Stimulated activated CD8-positive, alpha-beta memory T cell treated with anti-CD3 and anti-CD28 coated beads, Interleukin-4, amount 100 ng/mL, for 4 hours (primary cell): ENCODE measurements around the gene LBH.
A peak's percentile ranks its signal among the peaks of the same experiment; 100 is the strongest.
"Not testable (repeated sequence)": the region's sequence is repeated elsewhere in the genome, so short reads cannot be mapped to it uniquely, and the experiment has no call there.

Experiments
- DNase-seq, 2 donors: peaks; one replicate each; pipeline ENCODE4 v3.0.0-alpha.2; 2020; ENCODE audit warnings: low read depth in 2 of 2, low spot score in 1 of 2

LBH gene

DNA sequence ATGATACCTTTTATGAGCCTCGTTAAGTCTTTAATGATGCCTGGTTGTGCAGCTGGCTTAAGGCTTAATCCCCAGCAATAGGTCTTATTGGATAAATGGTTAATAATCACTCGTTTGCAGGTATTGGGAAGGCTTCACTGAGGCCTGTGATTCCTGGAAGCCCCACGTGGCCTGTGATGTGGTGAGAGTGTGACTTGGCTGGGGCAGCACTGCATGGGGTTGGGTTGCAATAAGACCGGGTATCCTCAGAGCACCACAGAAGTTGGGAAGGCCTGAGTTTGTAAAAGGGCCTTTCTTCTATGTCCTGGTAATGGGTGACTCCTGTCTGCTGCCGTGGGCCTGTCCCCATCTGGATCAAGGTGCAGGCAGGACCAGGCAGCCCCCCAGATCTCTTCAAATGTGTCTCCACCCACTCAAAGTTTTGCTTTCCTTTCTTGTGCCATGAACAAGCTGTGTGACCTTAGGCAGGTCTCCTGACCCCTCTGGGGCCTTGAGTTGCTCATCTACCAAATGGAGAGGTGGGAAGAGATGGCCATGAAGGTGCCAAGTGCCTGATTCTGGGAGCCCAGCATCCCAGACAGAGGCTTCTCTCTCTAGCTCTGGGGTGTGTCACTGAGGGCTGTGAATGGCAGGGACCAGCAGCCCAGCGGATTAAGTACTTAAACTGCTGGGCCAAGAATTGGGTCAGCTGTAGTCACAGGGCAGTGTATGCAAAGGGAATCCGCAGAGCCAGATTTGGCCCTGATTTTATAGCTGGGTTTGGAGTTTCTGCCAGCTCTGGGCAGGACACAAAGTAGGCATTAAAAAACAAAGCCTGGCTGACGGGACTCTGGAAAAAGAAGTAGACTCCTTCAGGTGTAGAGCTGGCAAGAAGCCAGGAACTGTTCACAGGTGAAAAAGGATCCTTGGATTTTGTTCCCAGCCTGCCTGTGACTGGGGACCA lies 24.4 kb downstream of the LBH start:
- no peak for DNase-seq

DNA sequence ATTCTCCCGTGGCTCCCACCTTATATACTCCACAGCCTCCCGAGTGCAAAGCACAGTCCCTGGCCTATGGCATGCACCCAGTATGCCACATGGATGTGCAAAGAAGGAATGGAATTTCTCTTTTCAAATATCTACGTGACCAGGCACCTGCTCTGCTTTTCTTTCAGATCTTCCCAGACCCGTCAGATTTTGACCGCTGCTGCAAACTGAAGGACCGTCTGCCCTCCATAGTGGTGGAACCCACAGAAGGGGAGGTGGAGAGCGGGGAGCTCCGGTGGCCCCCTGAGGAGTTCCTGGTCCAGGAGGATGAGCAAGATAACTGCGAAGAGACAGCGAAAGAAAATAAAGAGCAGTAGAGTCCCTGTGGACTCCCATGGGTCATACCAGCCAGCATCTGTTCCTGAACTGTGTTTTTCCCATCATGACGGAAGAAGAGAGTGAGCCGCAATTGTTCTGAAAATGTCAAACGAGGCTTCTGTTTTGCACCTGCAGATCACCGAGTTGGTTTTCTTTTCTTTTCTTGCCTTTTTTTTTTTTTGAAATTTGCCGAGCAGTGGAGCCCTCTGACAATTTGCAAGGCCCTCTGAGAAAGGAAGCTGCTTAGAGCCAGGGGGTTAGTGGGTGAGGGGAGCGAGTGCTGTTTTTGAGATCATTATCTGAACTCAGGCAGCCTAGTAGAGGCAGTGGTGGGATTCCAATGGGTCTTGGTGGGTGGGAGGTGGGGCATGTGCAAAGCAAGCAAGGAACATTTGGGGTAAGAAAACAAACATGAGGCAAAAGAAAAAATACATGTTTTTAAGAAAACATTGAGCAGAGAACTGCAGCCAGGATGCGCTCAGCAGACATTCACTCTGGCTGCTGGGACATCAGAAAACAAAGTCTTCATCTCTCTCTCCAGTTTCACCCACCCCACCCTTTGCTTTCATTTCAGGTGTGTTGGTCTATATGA lies 26.2 kb downstream of the LBH start:
- no peak for DNase-seq

DNA sequence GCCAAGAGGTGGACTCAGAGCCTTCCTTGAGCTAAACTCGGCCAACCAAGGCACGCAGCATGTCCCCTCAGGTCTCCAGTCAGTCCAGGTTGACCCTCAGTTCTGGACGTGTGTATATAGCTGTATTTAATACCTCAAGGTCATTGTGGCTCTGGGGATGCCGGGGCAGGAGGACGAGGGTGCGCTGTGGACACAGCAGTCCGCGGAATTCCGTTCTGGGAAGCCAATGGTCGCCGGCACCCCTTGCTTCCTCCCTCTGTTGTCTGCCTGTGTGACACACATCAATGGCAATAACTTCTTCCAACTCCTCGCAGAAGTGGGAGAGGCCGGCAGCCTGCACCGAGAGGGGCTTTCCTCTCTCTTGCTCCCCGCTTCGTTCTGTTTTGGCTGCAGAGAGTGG lies 27.7 kb downstream of the LBH start:
- DNase-seq = no peak

DNA sequence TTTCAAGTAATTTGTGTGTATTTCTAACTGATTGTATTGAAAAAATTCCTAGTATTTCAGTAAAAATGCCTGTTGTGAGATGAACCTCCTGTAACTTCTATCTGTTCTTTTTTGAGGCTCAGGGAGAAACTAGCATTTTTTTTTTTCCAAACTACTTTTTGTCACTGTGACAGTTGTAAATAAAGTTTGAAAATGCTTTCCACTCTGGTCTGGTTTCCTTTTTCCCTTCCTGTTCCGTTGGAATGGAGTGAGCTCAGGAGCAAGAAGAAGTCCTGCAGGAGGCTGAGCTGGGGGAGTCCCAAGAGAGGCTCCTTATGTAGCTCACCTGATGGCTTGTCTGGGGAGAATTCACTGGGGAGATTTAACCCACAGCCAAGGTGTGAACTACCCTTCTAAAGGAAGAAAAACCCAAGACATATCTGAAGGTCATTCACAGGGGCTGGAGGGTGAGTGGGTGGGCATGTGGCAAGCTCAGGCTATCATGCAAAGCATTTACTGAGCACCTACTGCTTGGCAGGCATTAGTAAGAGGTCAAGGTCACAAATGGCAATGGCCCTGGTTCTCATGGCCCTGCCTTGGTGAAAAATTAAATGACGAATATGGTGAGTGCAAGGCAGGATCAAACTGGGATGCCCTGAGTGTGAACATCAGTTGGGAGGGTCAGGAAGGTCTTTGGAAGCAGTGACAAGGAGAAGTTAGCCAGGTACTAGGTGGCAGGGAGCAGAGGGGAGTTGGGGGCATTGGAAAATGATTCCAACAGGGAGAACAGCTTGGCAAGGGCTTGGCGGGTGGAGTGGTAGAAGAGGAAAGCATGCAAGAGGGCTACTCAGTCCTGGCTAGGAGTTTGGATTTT lies 28.7 kb downstream of the LBH start:
- no peak for DNase-seq

DNA sequence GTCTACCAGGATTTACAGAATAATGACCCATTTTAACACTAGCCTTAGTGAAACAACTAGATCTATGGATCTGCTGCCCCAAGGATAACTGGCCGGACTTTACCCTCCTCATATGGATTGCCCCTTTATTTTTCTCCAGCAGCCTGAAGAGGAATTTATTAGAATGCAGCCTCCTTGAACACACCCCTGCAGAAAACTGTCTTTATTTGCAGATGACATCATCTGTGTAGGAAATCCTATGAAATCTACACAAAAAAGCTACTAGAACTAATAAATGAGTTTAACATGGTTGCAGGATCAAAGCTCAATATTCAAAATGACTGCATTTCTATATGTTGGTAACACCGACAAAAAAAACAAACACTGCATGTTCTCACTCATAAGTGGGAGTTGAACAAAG lies 29.6 kb downstream of the LBH start:
- no peak for DNase-seq

DNA sequence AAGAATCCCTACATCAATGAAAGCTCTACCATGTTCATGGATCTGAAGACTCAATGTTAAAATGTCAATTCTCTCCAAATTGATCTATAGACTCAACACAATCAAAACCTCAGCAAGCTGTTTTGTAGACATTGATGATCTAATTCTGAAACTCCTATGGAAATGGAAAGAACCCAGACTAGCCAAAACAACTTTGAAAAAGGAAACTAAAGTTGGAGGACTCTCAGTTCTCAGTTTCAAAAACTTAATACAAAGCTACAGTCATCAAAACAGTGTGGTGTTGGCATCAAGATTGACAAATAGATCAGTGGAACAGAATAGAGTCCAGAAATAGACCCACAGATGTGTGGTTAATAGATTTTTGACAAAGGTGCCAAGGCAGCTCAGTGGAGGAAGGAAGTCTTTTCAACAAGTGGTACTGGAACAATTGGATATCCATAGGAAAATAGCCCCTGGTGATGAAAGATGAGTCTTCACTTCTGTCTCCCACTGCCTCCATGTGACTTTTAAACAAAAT lies 30.4 kb downstream of the LBH start:
- DNase-seq = no peak

DNA sequence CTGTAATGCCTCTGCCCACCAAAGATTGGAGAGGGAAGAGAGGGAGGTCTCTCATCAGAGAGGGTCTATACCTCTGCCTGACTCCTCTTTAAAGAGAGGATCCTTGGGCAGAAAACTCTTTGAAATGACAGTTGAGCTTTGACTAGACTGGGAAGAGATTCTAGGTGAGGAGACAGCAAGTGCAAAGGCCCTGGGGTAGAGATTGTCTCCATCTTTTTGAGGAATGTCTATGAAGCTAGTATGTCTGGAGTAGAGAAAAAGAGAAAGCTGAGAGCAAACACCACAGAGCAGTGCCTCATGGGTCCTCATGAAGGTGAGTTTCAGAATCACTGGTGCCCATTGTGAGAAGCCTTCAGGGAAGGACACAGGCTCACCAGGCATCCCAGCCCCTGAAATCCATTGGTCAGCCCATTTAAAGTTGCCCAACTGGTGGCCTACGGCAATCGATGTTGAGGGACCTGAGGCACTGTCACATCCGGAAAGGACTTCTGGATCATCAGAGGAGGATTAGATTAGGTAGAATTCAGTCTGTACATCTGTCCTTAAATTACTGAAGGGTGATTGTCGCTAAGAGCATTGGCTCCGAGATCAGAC lies 31.5 kb downstream of the LBH start:
- DNase-seq = no peak

DNA sequence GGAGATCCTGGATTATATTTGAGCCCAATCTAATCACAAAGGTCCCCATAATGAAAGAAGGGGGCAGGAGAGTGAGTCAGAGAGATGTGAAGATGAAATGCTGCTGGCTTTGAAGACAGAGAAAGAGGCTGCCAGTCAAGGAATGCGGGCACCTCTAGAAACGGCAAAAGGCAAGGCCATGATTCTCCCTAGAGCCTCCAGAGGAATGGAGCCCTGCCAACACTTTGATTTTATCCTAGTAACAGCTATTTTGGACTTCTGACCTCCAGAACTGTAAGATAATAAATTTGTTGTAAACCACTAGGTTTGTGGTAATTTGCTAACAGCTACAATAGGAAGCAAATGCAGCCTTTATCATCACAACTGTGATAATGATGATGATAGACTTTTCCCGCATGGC lies 32.9 kb downstream of the LBH start:
- no peak for DNase-seq

DNA sequence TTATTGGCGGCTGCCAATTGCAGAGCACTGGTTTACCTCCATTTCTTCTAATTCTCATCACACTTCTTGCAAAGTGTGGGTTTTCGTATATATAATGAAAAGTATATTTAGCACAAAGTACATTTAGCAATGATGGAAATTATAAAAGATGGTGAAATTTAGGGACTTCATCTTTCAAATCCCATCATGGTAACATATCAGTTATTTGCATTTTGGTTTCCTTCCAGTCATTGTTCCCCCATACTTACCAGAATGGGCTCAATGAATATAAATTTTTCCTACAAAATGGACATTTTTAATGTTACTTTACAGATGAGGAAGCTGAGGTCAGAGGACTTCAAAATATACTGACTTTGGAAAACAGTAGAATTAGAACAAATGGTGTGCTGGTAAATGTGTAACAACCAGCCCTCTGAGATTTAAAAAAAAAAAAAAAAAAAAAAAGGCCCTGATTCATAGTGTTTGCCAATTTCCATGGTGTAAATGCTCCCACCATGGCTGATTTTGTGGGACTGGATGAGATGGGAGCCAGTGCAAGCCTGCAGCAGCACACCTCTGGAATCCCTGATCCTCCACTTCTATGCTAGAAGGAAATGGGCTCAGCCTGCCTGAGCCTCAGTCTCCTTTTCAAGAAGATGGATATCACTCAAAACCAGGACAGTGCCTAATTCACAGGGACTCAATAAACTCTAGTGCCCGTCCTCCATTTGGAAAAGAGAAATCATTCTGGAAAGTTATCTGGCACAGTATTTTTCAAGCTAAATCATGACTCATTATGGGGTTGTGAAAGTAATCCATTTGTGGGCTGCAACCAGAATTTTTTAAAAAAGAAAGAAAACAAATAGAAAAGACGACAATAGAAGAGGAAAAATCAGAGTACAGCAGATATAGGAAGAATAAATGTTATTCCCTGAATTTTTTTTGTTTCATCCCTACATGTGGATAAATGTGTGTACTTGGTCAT lies 34.0 kb downstream of the LBH start:
- DNase-seq = no peak

DNA sequence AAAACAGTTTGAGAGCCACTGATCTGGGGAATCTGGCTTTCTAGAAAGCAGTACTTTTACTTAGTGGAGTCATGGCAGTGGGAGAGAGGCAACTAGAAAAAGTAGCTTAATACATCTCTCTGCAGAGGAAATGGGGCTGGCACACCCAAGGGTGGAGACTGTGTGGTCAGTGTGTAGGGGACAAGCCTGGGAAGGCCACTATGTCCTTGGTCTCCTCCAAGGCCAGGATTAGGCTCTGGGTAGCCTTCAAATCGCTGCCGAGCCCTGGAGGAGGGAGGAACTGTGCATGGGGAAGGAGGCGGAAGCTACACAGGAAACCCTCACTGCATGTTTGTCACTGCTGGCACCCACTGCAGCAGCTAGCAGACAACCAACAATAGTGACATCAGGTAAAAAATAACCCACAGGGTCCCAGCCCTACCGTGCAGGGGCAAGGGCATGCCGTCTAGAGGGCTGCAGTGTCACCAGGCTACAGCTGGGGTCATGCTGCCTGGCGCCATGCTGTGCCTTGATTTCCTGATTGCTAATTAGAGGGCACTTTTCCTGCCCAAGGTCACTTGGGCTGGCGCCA lies 34.8 kb downstream of the LBH start:
- DNase-seq = peak in 1 of 2 donors; percentile 30

DNA sequence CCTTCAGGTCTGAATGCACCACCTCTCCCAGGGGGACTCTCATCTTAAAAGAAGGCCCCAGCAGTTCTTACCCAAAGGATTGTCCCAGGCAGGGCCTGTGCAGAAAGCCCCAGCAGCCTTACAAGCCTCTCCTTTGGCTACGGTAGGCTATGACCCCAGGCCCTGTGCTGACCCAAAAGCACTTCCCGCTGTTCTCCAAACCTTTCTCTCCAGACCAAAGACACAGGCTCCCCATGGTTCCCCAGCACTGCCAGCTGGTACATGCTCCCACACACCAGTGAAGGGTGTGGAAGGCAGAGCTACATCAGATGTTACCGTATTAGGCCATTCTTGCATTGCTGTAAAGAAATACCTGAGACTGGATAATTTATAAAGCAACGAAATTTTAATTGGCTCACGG lies 35.4 kb downstream of the LBH start:
- DNase-seq = no peak

DNA sequence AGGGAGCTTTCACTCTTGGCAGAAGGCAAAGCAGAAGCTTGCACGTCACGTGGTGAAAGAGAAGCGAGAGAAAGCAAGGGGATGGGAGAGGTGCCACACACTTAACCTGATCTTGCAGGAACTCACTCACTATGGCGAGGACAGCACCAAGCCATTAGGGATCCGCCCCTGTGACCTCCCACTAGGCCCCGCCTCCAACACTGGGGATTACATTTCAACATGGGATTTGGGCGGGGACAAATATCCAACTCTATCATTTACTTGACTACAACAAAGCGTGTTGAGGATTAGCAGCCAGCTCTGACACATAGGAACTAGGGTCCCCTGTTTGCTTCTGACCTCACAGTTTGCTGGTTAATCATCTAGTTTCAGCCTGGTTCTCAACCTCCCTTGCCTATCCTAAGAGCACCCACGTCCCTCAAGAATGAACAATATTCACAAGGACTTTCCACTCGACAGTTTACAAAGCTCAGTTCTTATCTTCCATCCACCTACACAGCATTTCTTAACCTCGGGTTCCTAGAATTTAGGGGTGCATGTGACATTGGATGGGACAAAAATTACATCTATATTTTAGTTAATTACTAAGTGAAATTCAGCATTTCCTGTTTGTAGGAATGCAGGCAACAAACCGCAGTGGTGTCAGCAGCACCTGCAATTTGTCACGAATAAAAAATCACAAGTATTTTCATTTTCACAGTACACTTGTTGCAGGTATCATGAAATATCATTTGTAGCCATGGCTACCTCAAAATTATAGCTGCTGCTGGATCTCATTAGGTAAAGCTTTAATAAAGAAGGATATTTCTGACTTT lies 36.0 kb downstream of the LBH start:
- DNase-seq = no peak

DNA sequence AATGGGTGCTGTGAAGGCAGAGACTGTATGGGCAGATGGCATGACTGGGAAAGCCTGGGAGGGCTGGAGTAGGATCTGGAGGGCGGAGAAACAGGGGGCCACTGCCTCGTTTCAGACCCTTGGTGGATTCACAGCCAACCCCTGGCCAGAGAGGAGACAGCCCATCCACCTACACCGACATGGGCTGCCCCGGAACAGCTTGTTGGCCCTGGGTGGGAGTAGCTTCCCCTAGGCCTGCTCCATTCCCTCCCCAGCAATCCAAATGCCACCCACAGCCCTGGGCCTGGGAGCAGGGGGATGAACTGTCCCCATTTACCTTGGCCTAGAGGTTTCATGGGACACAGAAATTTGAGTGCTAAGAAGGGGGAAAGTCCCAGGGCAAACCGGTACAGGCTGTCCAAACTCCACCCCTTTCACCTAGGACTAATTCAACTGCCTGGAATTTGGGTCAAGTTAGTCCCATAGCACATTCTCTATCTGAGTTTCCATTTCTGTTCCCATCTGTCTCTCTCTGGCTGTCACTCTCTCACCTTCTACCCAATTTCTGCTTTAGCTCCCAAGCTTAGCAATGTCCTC lies 37.0 kb downstream of the LBH start:
- DNase-seq = no peak

DNA sequence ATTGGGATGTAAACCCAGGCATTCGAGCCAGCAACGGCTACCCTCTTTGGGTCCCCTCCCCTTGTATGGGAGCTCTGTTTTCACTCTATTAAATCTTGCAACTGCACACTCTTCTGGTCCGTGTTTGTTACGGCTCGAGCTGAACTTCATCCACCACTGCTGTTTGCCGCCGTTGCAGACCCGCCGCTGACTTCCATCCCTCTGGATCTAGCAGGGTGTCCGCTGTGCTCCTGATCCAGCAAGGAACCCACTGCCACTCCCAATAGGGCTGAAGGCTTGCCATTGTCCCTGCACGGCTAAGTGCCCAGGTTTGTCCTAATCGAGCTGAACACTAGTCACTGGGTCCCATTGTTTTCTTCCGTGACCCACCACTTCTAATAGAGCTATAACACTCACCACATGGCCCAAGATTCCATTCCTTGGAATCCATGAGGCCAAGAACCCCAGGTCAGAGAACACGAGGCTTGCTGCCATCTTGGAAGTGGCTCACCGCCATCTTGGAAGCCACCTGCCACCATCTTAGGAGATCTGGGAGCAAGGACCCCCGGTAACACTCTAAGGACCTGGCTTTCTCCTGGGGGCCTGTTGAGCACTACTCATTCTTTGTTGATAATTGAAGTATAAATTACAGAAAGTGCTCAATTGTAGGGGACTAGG lies 37.9 kb downstream of the LBH start:
- DNase-seq = not testable (repeated sequence)

DNA sequence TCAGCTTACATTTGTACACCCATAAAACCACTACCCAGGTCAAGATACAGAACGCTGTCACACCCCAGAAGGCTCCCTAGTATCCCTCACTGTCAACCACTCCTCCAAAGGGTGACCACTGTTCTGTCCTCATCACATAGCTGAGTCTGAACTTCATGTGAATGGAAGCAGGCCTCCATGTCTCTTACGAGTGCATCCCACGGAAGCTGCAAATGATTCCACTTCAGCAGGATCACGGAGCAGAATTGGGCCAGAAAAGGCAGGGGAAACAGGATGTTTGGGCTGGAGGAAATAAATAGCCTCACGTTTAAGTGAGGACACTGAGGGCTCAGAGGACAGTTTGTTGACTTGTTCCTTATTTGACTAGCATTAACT lies 38.4 kb downstream of the LBH start:
- DNase-seq = no peak

DNA sequence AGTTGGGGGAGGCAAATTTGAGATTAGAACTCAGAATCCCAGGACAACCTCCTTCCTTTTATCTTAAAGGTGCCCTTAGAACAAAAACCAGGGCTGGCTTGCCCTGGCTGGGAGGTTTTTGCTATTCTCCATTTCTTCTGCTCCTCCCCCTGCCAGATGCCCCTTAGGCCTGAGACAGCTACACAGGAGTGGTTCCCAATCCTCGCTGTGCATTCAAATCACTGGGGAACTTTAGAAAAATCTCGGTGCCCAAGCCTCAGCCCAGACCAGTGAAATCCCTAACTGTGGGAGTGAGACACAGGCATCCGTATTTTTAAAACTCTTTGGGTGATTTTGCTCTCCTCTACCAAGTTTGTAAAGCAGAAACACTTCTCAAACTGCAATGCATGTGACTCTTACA lies 38.8 kb downstream of the LBH start:
- no peak for DNase-seq

DNA sequence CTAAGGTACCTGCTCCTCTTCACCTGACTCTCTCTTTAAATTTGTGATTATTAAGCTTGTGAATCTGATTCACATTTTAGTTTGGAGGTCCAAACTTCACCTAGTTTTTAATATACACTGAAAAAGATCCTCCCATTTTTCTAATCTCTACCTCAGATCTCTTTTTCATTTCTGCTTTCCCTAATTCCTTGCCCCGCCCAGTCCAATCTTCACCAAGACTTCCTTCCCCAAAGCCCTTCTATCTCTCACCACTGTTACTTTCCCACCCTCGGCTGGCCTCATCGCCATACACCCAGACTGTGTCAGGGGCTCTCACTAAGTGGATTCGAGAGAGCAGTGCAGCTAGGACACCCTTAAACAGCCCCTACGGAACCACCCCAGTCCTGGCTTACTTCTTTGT lies 40.0 kb downstream of the LBH start:
- no peak for DNase-seq
